Colonic mucosa (tissue), 4 donors: ENCODE results near the gene CARD11. TPM values are rescaled to one million over a fixed set of nuclear protein-coding genes. Genes with fewer than 3 reads are reported as not detected.

Experiments
- DNase-seq: peaks from one replicate; pipeline ENCODE4 v3.0.0-alpha.2; 2020
- H3K27ac ChIP-seq: fragments of 200-600 bp; one replicate; pipeline ENCODE4 v1.8.0; 2021
- H3K27me3 ChIP-seq: fragments of 200-600 bp; one replicate; pipeline ENCODE4 v1.8.0; 2021
- H3K36me3 ChIP-seq: fragments of 200-600 bp; one replicate; pipeline ENCODE4 v1.8.0; 2021
- H3K4me1 ChIP-seq: fragments of 200-600 bp; one replicate; pipeline ENCODE4 v1.8.0; 2021; ENCODE audit warnings: mild to moderate bottlenecking
- H3K4me3 ChIP-seq: fragments of 200-600 bp; one replicate; pipeline ENCODE4 v1.8.0; 2021
- H3K9ac ChIP-seq, 2 donors: one replicate each; pipeline ENCODE4 v1.7.0; 2013; ENCODE audit warnings: control low read depth in 2 of 2, low read depth in 2 of 2, low read length in 2 of 2
- H3K9me3 ChIP-seq: fragments of 200-600 bp; one replicate; pipeline ENCODE4 v1.8.0; 2021
- CTCF ChIP-seq: fragments of 200-600 bp; IDR thresholded peaks from one replicate; pipeline ENCODE4 v1.8.0; 2022; ENCODE audit warnings: antibody characterized with exemption, mild to moderate bottlenecking
- intact Hi-C: fragments of 100-400 bp; cut with DNase I; formaldehyde crosslinking; loops from one replicate; pipeline ENCODE4 v1.14.1; 2022
- total RNA-seq, 2 donors: library from RNA; stranded (reverse); fragmentation: NEBNext Ultra II Directional in 1 of 2; extraction: Animal tissue kit (Norgen Biotek cat#: 25700) in 1 of 2; gene quantifications; one replicate each; pipeline ENCODE4 v1.2.1, GENCODE V29; 2021
- donor health status: healthy.
- donor health status: DM: no; HTN: no; CAD: no.
- donor health status: DM: no; HTN: no; CAD: no.

Gene CARD11
- total RNA-seq, 2 donors from 2014 or later = 1.8 to 5.0 TPM

DNA sequence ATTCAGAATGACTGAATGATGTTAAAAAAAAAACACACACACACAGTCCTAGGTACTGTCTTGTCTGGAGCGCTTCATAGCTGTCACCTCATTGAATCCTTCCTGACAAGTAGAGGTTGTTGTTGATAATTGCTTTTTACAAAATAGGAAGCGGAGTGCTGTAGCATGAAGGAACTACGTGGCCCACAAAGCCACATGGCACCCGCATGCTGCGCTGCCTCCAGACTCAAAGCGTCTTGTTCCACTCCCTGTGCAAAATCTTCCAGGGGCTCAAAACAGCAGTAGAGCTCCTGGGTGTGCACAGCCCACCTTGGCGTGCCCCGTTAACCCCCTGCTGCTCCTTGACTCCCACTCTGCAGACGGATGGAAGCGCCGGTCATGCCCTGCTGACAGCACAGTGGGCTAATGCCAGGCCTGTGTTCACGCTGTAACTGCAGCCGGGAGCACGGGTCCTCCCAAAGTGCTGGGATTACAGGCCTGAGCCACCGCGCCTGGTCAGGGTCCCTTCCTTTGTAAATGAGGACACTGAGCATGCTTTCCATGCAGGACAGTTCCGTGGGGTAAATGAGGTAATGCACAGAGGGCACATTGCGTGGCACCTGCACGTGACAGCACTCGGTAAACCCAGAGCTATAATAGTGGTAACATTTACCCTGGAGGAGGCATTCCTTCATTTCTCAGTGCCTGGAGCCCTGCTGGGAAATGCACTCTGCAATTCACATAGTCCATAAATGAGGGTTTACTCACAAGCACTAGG lies 108.5 kb downstream of the CARD11 start:
- Histone ChIP-seq H3K36me3 (no peaks in the 10 kb centered on the region), H3K27ac (no peak overlapping the region), H3K9ac (no peak overlapping the region), H3K4me3 (no peak overlapping the region), H3K9me3 (no peaks in the 10 kb centered on the region), H3K4me1 (no peaks in the 10 kb centered on the region), H3K27me3 (no peaks in the 10 kb centered on the region)
- intact Hi-C loops = no loop called here
- no peak for DNase-seq
- TF ChIP-seq CTCF = no peak

- H3K4me1 ChIP-seq = no peaks in the 10 kb centered on the region
- H3K4me3 ChIP-seq = no peak overlapping the region
- DNase-seq = no peak
- H3K27me3 ChIP-seq = no peaks in the 10 kb centered on the region
- H3K9me3 ChIP-seq = no peaks in the 10 kb centered on the region
- no peak for TF ChIP-seq CTCF
- intact Hi-C loops = no loop called here
- no peaks in the 10 kb centered on the region for H3K36me3 ChIP-seq
- H3K9ac ChIP-seq = no peak overlapping the region
- no peak overlapping the region for H3K27ac ChIP-seq
Measured at GRCh38 chr7:2934211-2934731, 109.4 kb downstream of the CARD11 start.

DNA sequence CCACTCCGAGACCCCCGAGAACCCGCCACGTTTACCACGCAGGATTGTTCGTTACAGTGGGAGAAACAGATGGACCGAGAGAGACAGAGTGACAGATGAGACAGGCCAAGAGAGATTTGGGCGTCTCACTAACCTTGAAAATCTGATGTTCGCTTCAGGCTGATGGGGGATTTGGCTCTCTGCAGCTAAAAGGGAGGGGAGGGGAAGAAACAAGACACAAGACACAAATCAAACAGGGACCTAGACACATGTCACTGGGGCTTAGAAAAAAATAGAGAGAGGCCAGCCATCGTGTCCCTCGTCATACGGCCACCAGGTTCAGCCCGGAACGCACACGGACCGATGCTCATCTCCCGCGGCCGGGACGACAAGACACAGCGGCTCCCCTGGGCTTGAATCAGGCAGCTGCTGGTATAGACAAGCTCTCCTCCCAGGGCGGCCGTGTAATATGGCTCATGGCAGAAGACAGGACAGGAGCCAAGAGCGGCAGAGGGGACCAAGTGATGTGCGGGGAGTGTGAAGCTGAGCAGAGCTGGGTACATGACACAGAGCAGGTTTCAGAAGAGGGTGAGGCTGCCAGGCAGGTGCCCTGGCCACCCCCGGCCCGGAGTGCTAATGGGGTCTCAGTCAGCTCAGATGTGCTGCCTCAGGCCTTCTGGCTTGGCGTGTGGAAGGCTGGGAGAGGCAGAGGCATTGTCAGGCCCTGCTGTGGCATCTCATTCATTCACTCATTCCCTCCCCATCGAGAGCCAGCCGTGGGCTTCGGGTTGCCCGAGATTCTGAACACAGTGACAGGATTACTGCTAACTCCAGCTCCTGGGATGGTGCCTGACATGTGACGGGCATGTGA lies 111.0 kb downstream of the CARD11 start:
- no peaks in the 10 kb centered on the region for H3K9me3 ChIP-seq
- no peak for TF ChIP-seq CTCF
- no peaks in the 10 kb centered on the region for H3K36me3 ChIP-seq
- H3K27ac ChIP-seq = no peak overlapping the region
- no peak overlapping the region for H3K4me3 ChIP-seq
- intact Hi-C loops = no loop called here
- no peak for DNase-seq
- H3K27me3 ChIP-seq = no peaks in the 10 kb centered on the region
- H3K4me1 ChIP-seq = no peaks in the 10 kb centered on the region
- no peak overlapping the region for H3K9ac ChIP-seq

DNA sequence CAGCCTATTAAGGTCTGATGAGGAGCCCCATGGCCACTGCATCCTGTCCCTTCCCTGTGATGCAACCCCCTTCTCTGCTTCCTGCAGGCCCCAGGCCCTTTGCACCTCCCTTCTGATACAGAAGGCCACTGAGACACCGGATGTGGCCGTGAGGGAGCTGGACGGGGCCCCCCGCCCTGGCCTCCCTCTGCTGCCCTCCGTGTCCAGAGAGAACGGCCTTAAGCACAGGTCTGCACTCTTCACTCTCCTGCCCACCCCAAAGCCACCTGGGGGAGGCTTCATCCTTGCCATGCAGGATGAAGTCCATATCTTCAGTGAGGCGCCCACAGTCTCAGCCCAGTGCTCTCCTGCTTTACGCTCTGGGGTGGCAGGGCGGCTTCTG lies 112.6 kb downstream of the CARD11 start:
- no peak for DNase-seq
- intact Hi-C loops = no loop called here
- TF ChIP-seq CTCF = no peak

GRCh38 chr7:2930310-2931033 lies 113.2 kb downstream of the CARD11 start:
- Histone ChIP-seq H3K9ac (no peak overlapping the region), H3K4me1 (no peaks in the 10 kb centered on the region), H3K27ac (no peak overlapping the region), H3K27me3 (no peaks in the 10 kb centered on the region), H3K4me3 (no peak overlapping the region), H3K36me3 (no peaks in the 10 kb centered on the region), H3K9me3 (no peaks in the 10 kb centered on the region)
- intact Hi-C loops = no loop called here
- no peak for TF ChIP-seq CTCF
- no peak for DNase-seq

More for the DNA sequence above, 112.6 kb downstream of the CARD11 start:
- H3K9me3 ChIP-seq = no peaks in the 10 kb centered on the region
- H3K27me3 ChIP-seq = no peaks in the 10 kb centered on the region
- no peak overlapping the region for H3K27ac ChIP-seq
- H3K36me3 ChIP-seq = no peaks in the 10 kb centered on the region
- H3K4me1 ChIP-seq = no peaks in the 10 kb centered on the region
- no peak overlapping the region for H3K4me3 ChIP-seq
- no peak overlapping the region for H3K9ac ChIP-seq
